HUES64 (cell line): ENCODE data around the gene OSCAR. TPM values are rescaled to one million over a fixed set of nuclear protein-coding genes. Genes with fewer than 3 reads are reported as not detected.
A peak's percentile ranks its signal among the peaks of the same experiment; 100 is the strongest.

Source experiments
- H3K27ac ChIP-seq: 2 replicates; pipeline ENCODE4 v1.7.0; 2013; ENCODE audit warnings: low read depth, low read length, inconsistent platforms
- H3K27me3 ChIP-seq: 2 replicates; pipeline ENCODE4 v1.6.1; 2013; ENCODE audit warnings: mild to moderate bottlenecking, low read length; ENCODE audit not compliant: insufficient read depth
- H3K36me3 ChIP-seq: 2 replicates; pipeline ENCODE4 v1.6.1; 2013; ENCODE audit warnings: mild to moderate bottlenecking, low read length; ENCODE audit not compliant: insufficient read depth
- H3K4me1 ChIP-seq: 2 replicates; pipeline ENCODE4 v1.6.1; 2013; ENCODE audit warnings: mild to moderate bottlenecking, low read length, moderate library complexity; ENCODE audit not compliant: insufficient read depth
- H3K4me3 ChIP-seq: 2 replicates; pipeline ENCODE4 v1.5.1; 2013; ENCODE audit warnings: mild to moderate bottlenecking, low read length, moderate library complexity
- H3K9ac ChIP-seq: 2 replicates; pipeline ENCODE4 v1.6.1; 2013; ENCODE audit warnings: mild to moderate bottlenecking, low read depth, low read length
- H3K9me3 ChIP-seq: 2 replicates; pipeline ENCODE4 v1.6.1; 2013; ENCODE audit warnings: low read depth, low read length; ENCODE audit not compliant: insufficient read depth
- WGBS: fragments of 150-250, 120-280 bp; methylation state at CpG from one replicate; pipeline ENCODE4 v1.1.7; 2013; ENCODE audit warnings: missing lambda C conversion rate; 5-methylcytosine and 5-hydroxymethylcytosine counted together
- polyA plus RNA-seq, 2 experiments: library from polyadenylated mRNA; stranded (reverse); fragments of 50-300 nt; gene quantifications; one replicate each; pipeline ENCODE4 v1.2.3, GENCODE V29; 2013

The OSCAR gene
- 0.55 TPM for polyA plus RNA-seq (2013, experiment 1 of 2)
- 0.63 TPM for polyA plus RNA-seq (2013, experiment 2 of 2)

- Histone ChIP-seq H3K36me3 (peaks cover 10% of the 10 kb centered on the region), H3K9me3 (no peaks in the 10 kb centered on the region), H3K4me3 (no peak within 1 kb of the TSS), H3K4me1 (peaks cover 5% of the 10 kb centered on the region; the same call in 1 of the 2 replicates), H3K27ac (0 out of 2 replicates have a peak within 1 kb of the TSS, but pooled peaks have one; percentile 35), H3K9ac (no peak within 1 kb of the TSS), H3K27me3 (peaks cover 15% of the 10 kb centered on the region)
- WGBS, result 84% methylated on average over 4 of the region's 5 CpGs
Measured at GRCh38 chr19:54100561-54100960, at the start of gene OSCAR. TSS of gene OSCAR (minus strand) at chr19:54100803. CDS start at chr19:54100792, 11 bp downstream.

GRCh38 chr19:54149021-54149812, 48.6 kb upstream of the OSCAR start:
- H3K36me3 ChIP-seq, result peaks cover 97% of the 10 kb centered on the region
- no peaks in the 10 kb centered on the region for H3K4me1 ChIP-seq
- no peak overlapping the region for H3K4me3 ChIP-seq
- H3K27ac ChIP-seq, result no peak overlapping the region
- H3K27me3 ChIP-seq, result no peaks in the 10 kb centered on the region
- WGBS, result 92% methylated on average over 12 of the region's 12 CpGs
- no peaks in the 10 kb centered on the region for H3K9me3 ChIP-seq
- H3K9ac ChIP-seq, result no peak overlapping the region

GRCh38 chr19:54148158-54148557, 47.6 kb upstream of the OSCAR start:
- H3K4me1 ChIP-seq, result no peaks in the 10 kb centered on the region
- H3K9me3 ChIP-seq, result no peaks in the 10 kb centered on the region
- peaks cover 97% of the 10 kb centered on the region for H3K36me3 ChIP-seq
- no peak overlapping the region for H3K27ac ChIP-seq
- H3K4me3 ChIP-seq, result no peak overlapping the region
- no peak overlapping the region for H3K9ac ChIP-seq
- 92% methylated on average over 19 of the region's 19 CpGs for WGBS
- H3K27me3 ChIP-seq, result no peaks in the 10 kb centered on the region

- no peak overlapping the region for H3K27ac ChIP-seq
- WGBS, result 96% methylated on average over 3 of the region's 3 CpGs
- no peak overlapping the region for H3K9ac ChIP-seq
- no peaks in the 10 kb centered on the region for H3K4me1 ChIP-seq
- peaks cover 97% of the 10 kb centered on the region for H3K36me3 ChIP-seq
- no peaks in the 10 kb centered on the region for H3K27me3 ChIP-seq
- H3K9me3 ChIP-seq, result no peaks in the 10 kb centered on the region
- no peak overlapping the region for H3K4me3 ChIP-seq
Measured at GRCh38 chr19:54147676-54148075, 47.1 kb upstream of the OSCAR start.

- 95% methylated on average over 28 of the region's 28 CpGs for WGBS
- Histone ChIP-seq H3K9ac (no peak overlapping the region), H3K36me3 (peaks cover 96% of the 10 kb centered on the region), H3K27me3 (no peaks in the 10 kb centered on the region), H3K9me3 (no peaks in the 10 kb centered on the region), H3K4me3 (no peak overlapping the region), H3K4me1 (no peaks in the 10 kb centered on the region), H3K27ac (no peak overlapping the region)
Measured at GRCh38 chr19:54145541-54146158, 45.0 kb upstream of the OSCAR start.

GRCh38 chr19:54142166-54142780, 41.7 kb upstream of the OSCAR start:
- H3K9me3 ChIP-seq, result no peaks in the 10 kb centered on the region
- 90% methylated on average over 7 of the region's 7 CpGs for WGBS
- no peak overlapping the region for H3K4me3 ChIP-seq

GRCh38 chr19:54141356-54141755, 40.8 kb upstream of the OSCAR start:
- Histone ChIP-seq H3K27ac (no peak overlapping the region), H3K4me1 (no peaks in the 10 kb centered on the region), H3K4me3 (no peak overlapping the region), H3K9ac (no peak overlapping the region), H3K36me3 (peaks cover 69% of the 10 kb centered on the region), H3K27me3 (no peaks in the 10 kb centered on the region), H3K9me3 (no peaks in the 10 kb centered on the region)
- 95% methylated on average over 3 of the region's 3 CpGs for WGBS

More at GRCh38 chr19:54142166-54142780, 41.7 kb upstream of the OSCAR start:
- H3K9ac ChIP-seq, result no peak overlapping the region
- H3K36me3 ChIP-seq, result peaks cover 79% of the 10 kb centered on the region
- no peaks in the 10 kb centered on the region for H3K4me1 ChIP-seq
- H3K27ac ChIP-seq, result no peak overlapping the region
- no peaks in the 10 kb centered on the region for H3K27me3 ChIP-seq

- no peaks in the 10 kb centered on the region for H3K27me3 ChIP-seq
- H3K4me1 ChIP-seq, result no peaks in the 10 kb centered on the region
- H3K36me3 ChIP-seq, result peaks cover 43% of the 10 kb centered on the region
- H3K27ac ChIP-seq, result no peak overlapping the region
- H3K9ac ChIP-seq, result peak overlapping the region; percentile 92; the same call in 1 of the 2 replicates
- WGBS, result 41% methylated on average over 26 of the region's 31 CpGs
- H3K4me3 ChIP-seq, result peak overlapping the region; percentile 73
- peaks cover 1% of the 10 kb centered on the region; the same call in 1 of the 2 replicates for H3K9me3 ChIP-seq
Measured at GRCh38 chr19:54138489-54139256, 38.1 kb upstream of the OSCAR start.

- Histone ChIP-seq H3K36me3 (peaks cover 37% of the 10 kb centered on the region), H3K4me1 (no peaks in the 10 kb centered on the region), H3K27me3 (no peaks in the 10 kb centered on the region), H3K9ac (peak within 1 kb of the TSS; percentile 92), H3K4me3 (peak within 1 kb of the TSS; percentile 73), H3K27ac (peak within 1 kb of the TSS; percentile 95), H3K9me3 (peaks cover 5% of the 10 kb centered on the region)
- under 1% methylated on average over 101 of the region's 103 CpGs for WGBS
Measured at GRCh38 chr19:54137699-54138488, 37.3 kb upstream of the OSCAR start, which contains the start of gene CNOT3. TSS of gene CNOT3 (plus strand) at chr19:54137762. CDS start at chr19:54142979, 5,217 bp downstream.
